ENCODE measurements around the gene PYROXD2.

Gene PYROXD2

DNA sequence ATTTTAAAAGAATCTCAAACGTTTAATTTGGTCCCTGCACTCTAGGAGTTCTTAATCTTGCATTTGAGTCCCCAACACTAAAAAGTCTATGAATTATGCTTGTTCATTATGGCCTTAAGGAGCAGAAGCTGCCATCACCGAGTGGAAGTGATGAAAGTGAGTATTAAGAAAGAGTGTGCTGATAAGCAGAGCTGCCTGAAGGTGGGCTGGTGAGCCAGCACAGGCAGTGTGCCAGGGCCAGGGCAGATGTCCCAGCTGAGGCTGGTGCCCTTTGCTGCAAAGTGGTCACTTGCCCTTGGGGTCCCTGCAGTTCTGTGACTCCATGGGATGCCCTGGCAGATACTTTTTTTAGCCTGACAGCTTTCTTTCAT is 74.1 kb downstream of the PYROXD2 start:
- TF ChIP-seq, protein P1, sequence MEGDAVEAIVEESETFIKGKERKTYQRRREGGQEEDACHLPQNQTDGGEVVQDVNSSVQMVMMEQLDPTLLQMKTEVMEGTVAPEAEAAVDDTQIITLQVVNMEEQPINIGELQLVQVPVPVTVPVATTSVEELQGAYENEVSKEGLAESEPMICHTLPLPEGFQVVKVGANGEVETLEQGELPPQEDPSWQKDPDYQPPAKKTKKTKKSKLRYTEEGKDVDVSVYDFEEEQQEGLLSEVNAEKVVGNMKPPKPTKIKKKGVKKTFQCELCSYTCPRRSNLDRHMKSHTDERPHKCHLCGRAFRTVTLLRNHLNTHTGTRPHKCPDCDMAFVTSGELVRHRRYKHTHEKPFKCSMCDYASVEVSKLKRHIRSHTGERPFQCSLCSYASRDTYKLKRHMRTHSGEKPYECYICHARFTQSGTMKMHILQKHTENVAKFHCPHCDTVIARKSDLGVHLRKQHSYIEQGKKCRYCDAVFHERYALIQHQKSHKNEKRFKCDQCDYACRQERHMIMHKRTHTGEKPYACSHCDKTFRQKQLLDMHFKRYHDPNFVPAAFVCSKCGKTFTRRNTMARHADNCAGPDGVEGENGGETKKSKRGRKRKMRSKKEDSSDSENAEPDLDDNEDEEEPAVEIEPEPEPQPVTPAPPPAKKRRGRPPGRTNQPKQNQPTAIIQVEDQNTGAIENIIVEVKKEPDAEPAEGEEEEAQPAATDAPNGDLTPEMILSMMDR (IDR thresholded peaks at IDR 0.05; ENCODE audit: insufficient read depth, low read depth, low read length, missing control alignments): no peak
- no peak overlapping the region for H3K4me3 ChIP-seq (ENCODE audit: low read depth, low read length)
- peak; percentile 23 for DNase-seq (ENCODE audit: low read depth)

DNA sequence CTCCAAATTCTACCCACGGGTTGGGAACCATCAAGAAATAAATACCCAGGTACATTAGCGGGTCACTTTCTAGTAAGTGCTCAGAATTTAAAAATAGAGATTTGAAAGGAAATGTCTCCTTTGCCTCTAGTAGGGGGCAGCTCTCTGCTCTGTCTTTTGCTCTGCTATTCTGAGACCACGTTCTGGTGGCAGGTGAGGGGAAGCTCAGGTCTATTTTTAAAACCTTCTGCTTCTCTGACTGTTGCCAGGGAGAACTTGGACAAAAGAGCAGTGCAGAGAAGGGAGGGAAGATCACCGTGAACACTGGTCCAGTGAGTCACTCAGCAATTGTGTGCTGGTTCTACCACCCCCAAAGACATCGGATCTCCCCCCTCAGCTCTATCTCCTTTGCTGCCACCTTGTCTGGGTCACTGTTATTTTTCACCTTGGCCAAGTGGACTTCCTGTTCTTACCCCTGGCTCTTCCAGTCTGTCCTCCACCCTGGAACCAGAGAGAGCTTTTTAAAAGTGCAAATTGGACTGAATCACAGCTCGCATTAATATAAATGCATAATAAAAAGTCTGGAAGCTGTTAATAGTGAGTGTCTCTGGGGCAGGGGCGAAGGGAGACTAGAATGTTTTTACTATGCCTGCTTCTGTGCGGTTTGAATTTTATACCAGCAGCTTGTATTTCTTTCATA is 74.6 kb downstream of the PYROXD2 start:
- peak overlapping the region; percentile 3; the same call in 1 of the 2 replicates for H3K4me3 ChIP-seq (ENCODE audit: low read depth, low read length)
- TF ChIP-seq, protein P1 (IDR thresholded peaks at IDR 0.05; ENCODE audit: insufficient read depth, low read depth, low read length, missing control alignments): no peak
- peak; percentile 66 for DNase-seq (ENCODE audit: low read depth)

DNA sequence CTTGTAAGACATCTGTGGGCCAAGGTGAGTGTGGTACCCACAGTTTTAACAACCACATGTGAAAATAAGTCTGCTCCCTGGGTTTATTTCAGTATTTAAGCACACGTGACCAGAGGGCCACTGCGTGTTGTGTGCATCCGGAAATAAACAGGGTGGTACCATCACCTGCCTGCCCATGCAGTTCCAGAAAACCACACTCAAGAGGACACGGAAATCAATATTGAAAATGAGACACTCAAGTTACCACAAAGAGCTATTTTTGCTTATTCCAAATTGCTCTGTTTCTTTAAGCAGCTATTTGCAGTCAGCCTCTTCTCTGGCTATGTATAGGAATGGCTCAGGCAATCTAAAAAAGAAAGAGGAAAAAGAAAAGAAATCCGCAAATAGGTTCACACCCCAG is 75.2 kb downstream of the PYROXD2 start:
- H3K4me3 ChIP-seq (ENCODE audit: low read depth, low read length): peak overlapping the region; percentile 3; the same call in 1 of the 2 replicates
- peak; percentile 95 for DNase-seq (ENCODE audit: low read depth)
- TF ChIP-seq, protein P1 (IDR thresholded peaks at IDR 0.05; ENCODE audit: insufficient read depth, low read depth, low read length, missing control alignments): no peak

DNA sequence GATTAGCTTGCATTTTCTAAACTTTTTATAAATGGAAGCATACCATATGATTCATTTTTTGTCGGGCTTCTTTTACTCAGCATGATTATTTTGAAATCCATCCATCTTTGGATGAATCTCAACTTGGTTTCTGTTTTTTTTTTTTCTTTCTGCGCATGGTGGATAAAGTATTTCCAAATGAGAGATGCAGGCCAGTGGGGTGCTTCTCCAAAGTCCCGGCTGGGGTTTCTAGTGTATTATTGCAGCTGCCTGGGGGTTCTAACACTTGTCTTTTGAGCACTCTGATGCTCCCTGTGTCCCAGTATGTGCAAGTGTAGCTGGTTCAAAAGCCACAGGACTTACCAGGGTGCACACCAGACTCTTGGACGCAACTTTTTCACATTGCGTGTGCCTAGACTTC is 76.1 kb downstream of the PYROXD2 start:
- no peak overlapping the region for H3K4me3 ChIP-seq (ENCODE audit: low read depth, low read length)
- no peak for DNase-seq (ENCODE audit: low read depth)
- TF ChIP-seq, protein P1 (IDR thresholded peaks at IDR 0.05; ENCODE audit: insufficient read depth, low read depth, low read length, missing control alignments): no peak

DNA sequence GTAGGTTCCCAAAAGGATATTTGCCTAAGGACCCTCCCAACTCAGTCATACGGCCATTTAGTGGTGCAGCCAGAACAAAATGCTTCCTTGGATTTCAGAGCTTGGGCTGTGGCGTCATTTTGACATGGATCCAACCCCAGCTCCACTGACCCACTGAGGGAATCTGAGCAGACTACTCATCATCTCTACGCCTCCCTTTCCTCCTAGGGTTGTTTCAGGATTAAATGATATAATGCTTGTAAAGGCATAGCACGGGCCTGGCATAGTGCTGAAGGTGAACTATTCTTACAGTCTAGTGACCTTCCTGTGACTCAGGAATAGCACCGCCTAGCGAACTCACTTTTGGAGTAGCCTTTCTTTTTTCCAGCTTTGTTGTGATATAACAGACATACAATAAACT is 76.7 kb downstream of the PYROXD2 start:
- DNase-seq (ENCODE audit: low read depth): no peak
- H3K4me3 ChIP-seq (ENCODE audit: low read depth, low read length): no peak overlapping the region
- TF ChIP-seq, protein P1 (IDR thresholded peaks at IDR 0.05; ENCODE audit: insufficient read depth, low read depth, low read length, missing control alignments): no peak

DNA sequence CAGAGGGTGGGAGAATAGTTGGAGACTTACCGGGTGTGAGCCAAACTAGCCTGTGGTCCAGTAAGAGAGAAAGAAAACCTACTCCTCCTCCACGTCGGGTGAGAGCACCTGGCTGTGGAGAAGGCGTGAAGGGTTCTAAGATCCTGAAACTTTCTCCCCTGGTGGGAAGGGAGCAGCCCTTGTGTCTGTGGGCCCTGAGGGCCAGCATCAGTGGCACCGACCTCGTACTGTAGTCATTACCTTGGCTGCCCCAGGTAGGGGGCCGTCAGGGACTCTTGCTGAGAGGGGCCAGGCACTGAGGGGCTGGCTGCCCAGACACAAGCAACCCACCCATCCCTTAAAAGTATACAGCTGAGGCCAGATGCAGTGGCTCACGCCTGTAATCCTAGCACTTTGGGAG is 77.5 kb downstream of the PYROXD2 start:
- no peak for DNase-seq (ENCODE audit: low read depth)
- TF ChIP-seq, protein P1 (IDR thresholded peaks at IDR 0.05; ENCODE audit: insufficient read depth, low read depth, low read length, missing control alignments): no peak
- H3K4me3 ChIP-seq (ENCODE audit: low read depth, low read length): no peak overlapping the region

All from GM12865 (cell line).